ENCODE measurements around the gene NIP7. TPM values are rescaled to one million over a fixed set of nuclear protein-coding genes. Genes with fewer than 3 reads are reported as not detected.

NIP7 gene
- total and polyA plus RNA-seq, 2 experiments from 2014 or later: 30.4 to 47.4 TPM

DNA sequence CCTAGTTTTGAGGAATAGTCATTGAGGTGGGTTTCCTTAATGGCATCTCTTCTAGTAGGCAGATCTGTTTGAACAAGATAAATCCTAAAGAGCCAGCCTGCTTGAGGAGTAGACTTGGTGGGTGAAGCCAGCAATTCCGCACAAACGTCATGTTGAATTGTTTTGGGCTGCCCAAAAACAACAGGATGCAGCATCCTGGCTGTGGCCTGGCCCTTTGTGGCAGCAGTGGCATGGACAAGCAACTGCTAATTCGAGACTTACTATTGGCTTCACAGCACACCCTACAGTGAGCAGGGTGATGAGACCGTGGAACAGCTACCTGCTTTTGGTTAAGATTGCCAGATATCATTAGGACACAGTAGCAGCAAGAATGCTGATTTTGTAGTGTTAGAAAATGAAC, 37.7 kb upstream of the NIP7 start:
- H3K36me3 ChIP-seq (ENCODE audit: insufficient read depth): 0 out of 2 replicates have a peak, but pooled peaks cover 3% of the 10 kb centered on the region
- H3K4me3 ChIP-seq: no peak overlapping the region
- ATAC-seq (no peak), DNase-seq (ENCODE audit: low spot score) (no peak)
- Mint-ChIP-seq H3K9me3 (no peaks in the 10 kb centered on the region), H3K27ac (no peak overlapping the region), H3K4me1 (no peaks in the 10 kb centered on the region), H3K36me3 (ENCODE audit: low read depth) (peaks cover 13% of the 10 kb centered on the region; the same call in 2 of the 3 replicates), H3K4me3 (no peak overlapping the region), H3K27me3 (ENCODE audit: insufficient read depth, low read depth, poor library complexity) (peaks cover 1% of the 10 kb centered on the region)
- TF ChIP-seq REST (IDR thresholded peaks at IDR 0.05; ENCODE audit: unreplicated experiment) (no peak), JUNB (IDR thresholded peaks at IDR 0.05; ENCODE audit: unreplicated experiment) (no peak), EZH2phosphoT487 (IDR thresholded peaks at IDR 0.05; ENCODE audit: unreplicated experiment) (no peak), CREB1 (CRISPR knock-in tag; IDR thresholded peaks at IDR 0.05; ENCODE audit: low read depth) (no peak), STAT1 (IDR thresholded peaks at IDR 0.05; ENCODE audit: unreplicated experiment) (no peak), EZH2 (IDR thresholded peaks at IDR 0.05; ENCODE audit: low read depth, unreplicated experiment) (no peak), ZNF114 (CRISPR knock-in tag; IDR thresholded peaks at IDR 0.05) (no peak)
- TF ChIP-seq, protein P1, sequence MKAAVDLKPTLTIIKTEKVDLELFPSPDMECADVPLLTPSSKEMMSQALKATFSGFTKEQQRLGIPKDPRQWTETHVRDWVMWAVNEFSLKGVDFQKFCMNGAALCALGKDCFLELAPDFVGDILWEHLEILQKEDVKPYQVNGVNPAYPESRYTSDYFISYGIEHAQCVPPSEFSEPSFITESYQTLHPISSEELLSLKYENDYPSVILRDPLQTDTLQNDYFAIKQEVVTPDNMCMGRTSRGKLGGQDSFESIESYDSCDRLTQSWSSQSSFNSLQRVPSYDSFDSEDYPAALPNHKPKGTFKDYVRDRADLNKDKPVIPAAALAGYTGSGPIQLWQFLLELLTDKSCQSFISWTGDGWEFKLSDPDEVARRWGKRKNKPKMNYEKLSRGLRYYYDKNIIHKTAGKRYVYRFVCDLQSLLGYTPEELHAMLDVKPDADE (IDR thresholded peaks at IDR 0.05): no peak
- H3K4me1 ChIP-seq (ENCODE audit: insufficient read depth): peaks cover 4% of the 10 kb centered on the region; the same call in 1 of the 2 replicates
- peaks cover 4% of the 10 kb centered on the region; the same call in 1 of the 2 replicates for H3F3A ChIP-seq (replicated peaks; ENCODE audit: low read depth)
- H3K27me3 ChIP-seq (ENCODE audit: insufficient read depth): no peaks in the 10 kb centered on the region
- H3K79me2 ChIP-seq (replicated peaks; ENCODE audit: insufficient read depth): no peaks in the 10 kb centered on the region
- no peak overlapping the region for H2AFZ ChIP-seq
- no peaks in the 10 kb centered on the region for H3K9me2 ChIP-seq (ENCODE audit: insufficient read depth)
- no peaks in the 10 kb centered on the region for H4K20me1 ChIP-seq (replicated peaks; ENCODE audit: insufficient read depth)
- no peak overlapping the region for H3K27ac ChIP-seq (ENCODE audit: low read depth)
- no peak overlapping the region for H3K4me2 ChIP-seq

- 0 out of 2 replicates have a peak, but pooled peaks cover 3% of the 10 kb centered on the region for H3K36me3 ChIP-seq (ENCODE audit: insufficient read depth)
- no peaks in the 10 kb centered on the region for H4K20me1 ChIP-seq (replicated peaks; ENCODE audit: insufficient read depth)
- Mint-ChIP-seq H3K27ac (no peak overlapping the region), H3K36me3 (ENCODE audit: low read depth) (peaks cover 13% of the 10 kb centered on the region; the same call in 2 of the 3 replicates), H3K9me3 (no peaks in the 10 kb centered on the region), H3K4me3 (no peak overlapping the region), H3K27me3 (ENCODE audit: insufficient read depth, low read depth, poor library complexity) (peaks cover 1% of the 10 kb centered on the region), H3K4me1 (no peaks in the 10 kb centered on the region)
- H3F3A ChIP-seq (replicated peaks; ENCODE audit: low read depth): peaks cover 4% of the 10 kb centered on the region; the same call in 1 of the 2 replicates
- H3K27me3 ChIP-seq (ENCODE audit: insufficient read depth): no peaks in the 10 kb centered on the region
- peaks cover 4% of the 10 kb centered on the region; the same call in 1 of the 2 replicates for H3K4me1 ChIP-seq (ENCODE audit: insufficient read depth)
- H3K4me2 ChIP-seq: no peak overlapping the region
- no peak for ATAC-seq
- no peaks in the 10 kb centered on the region for H3K79me2 ChIP-seq (replicated peaks; ENCODE audit: insufficient read depth)
- H3K9me2 ChIP-seq (ENCODE audit: insufficient read depth): no peaks in the 10 kb centered on the region
- no peak overlapping the region for H3K4me3 ChIP-seq
- DNase-seq (ENCODE audit: low spot score): no peak
- H3K27ac ChIP-seq (ENCODE audit: low read depth): no peak overlapping the region
- no peak overlapping the region for H2AFZ ChIP-seq
- TF ChIP-seq, protein P2, sequence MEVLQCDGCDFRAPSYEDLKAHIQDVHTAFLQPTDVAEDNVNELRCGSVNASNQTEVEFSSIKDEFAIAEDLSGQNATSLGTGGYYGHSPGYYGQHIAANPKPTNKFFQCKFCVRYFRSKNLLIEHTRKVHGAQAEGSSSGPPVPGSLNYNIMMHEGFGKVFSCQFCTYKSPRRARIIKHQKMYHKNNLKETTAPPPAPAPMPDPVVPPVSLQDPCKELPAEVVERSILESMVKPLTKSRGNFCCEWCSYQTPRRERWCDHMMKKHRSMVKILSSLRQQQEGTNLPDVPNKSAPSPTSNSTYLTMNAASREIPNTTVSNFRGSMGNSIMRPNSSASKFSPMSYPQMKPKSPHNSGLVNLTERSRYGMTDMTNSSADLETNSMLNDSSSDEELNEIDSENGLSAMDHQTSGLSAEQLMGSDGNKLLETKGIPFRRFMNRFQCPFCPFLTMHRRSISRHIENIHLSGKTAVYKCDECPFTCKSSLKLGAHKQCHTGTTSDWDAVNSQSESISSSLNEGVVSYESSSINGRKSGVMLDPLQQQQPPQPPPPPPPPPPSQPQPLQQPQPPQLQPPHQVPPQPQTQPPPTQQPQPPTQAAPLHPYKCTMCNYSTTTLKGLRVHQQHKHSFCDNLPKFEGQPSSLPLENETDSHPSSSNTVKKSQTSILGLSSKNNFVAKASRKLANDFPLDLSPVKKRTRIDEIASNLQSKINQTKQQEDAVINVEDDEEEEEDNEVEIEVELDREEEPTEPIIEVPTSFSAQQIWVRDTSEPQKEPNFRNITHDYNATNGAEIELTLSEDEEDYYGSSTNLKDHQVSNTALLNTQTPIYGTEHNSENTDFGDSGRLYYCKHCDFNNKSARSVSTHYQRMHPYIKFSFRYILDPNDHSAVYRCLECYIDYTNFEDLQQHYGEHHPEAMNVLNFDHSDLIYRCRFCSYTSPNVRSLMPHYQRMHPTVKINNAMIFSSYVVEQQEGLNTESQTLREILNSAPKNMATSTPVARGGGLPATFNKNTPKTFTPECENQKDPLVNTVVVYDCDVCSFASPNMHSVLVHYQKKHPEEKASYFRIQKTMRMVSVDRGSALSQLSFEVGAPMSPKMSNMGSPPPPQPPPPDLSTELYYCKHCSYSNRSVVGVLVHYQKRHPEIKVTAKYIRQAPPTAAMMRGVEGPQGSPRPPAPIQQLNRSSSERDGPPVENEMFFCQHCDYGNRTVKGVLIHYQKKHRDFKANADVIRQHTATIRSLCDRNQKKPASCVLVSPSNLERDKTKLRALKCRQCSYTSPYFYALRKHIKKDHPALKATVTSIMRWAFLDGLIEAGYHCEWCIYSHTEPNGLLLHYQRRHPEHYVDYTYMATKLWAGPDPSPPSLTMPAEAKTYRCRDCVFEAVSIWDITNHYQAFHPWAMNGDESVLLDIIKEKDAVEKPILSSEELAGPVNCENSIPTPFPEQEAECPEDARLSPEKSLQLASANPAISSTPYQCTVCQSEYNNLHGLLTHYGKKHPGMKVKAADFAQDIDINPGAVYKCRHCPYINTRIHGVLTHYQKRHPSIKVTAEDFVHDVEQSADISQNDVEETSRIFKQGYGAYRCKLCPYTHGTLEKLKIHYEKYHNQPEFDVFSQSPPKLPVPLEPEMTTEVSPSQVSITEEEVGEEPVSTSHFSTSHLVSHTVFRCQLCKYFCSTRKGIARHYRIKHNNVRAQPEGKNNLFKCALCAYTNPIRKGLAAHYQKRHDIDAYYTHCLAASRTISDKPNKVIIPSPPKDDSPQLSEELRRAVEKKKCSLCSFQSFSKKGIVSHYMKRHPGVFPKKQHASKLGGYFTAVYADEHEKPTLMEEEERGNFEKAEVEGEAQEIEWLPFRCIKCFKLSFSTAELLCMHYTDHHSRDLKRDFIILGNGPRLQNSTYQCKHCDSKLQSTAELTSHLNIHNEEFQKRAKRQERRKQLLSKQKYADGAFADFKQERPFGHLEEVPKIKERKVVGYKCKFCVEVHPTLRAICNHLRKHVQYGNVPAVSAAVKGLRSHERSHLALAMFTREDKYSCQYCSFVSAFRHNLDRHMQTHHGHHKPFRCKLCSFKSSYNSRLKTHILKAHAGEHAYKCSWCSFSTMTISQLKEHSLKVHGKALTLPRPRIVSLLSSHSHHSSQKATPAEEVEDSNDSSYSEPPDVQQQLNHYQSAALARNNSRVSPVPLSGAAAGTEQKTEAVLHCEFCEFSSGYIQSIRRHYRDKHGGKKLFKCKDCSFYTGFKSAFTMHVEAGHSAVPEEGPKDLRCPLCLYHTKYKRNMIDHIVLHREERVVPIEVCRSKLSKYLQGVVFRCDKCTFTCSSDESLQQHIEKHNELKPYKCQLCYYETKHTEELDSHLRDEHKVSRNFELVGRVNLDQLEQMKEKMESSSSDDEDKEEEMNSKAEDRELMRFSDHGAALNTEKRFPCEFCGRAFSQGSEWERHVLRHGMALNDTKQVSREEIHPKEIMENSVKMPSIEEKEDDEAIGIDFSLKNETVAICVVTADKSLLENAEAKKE (CRISPR knock-in tag; IDR thresholded peaks at IDR 0.05): no peak
- TF ChIP-seq ZNF331 (CRISPR knock-in tag; IDR thresholded peaks at IDR 0.05; ENCODE audit: low read depth) (no peak), JUNB (IDR thresholded peaks at IDR 0.05; ENCODE audit: unreplicated experiment) (no peak), CREB1 (CRISPR knock-in tag; IDR thresholded peaks at IDR 0.05; ENCODE audit: low read depth) (no peak), EZH2phosphoT487 (IDR thresholded peaks at IDR 0.05; ENCODE audit: unreplicated experiment) (no peak), POLR2AphosphoS5 (IDR thresholded peaks at IDR 0.05; ENCODE audit: low read depth) (no peak), STAT1 (IDR thresholded peaks at IDR 0.05; ENCODE audit: unreplicated experiment) (no peak), EZH2 (IDR thresholded peaks at IDR 0.05; ENCODE audit: low read depth, unreplicated experiment) (no peak)
These were observed 37.3 kb upstream of the NIP7 start for GRCh38 chr16:69302301-69302700.
